OCI-LY7 (cell line): ENCODE data around the gene TDRD7. TPM values are rescaled to one million over a fixed set of nuclear protein-coding genes. Genes with fewer than 3 reads are reported as not detected.

ENCODE experiments used
- BruUV-seq: library from RNA; stranded (reverse); fragments of 400-500 nt; replicated peaks from 2 replicates; lab custom pipeline; 2021; lab: Mats Ljungman, UMichigan
- CTCF ChIA-PET: fragments of 300-600 bp; sonication (Branson Sonifier 250); formaldehyde crosslinking; loops from one replicate; lab custom pipeline; 2022; ENCODE audit warnings: antibody characterized with exemption; ENCODE audit not compliant: unreplicated experiment; lab: Charles Lee
- POLR2A ChIA-PET: fragments of 300-600 bp; sonication (Branson Sonifier 250); formaldehyde crosslinking; loops from one replicate; lab custom pipeline; 2022; ENCODE audit warnings: antibody characterized with exemption; lab: Charles Lee
- DNase-seq: peaks from one replicate; pipeline ENCODE4 v3.0.0-alpha.2; 2015; ENCODE audit warnings: low spot score
- H2AFZ ChIP-seq: fragments of 200-600 bp; sonication (generic), shearing (Covaris generic); 2 replicates; pipeline ENCODE4 v1.6.1; 2014; ENCODE audit warnings: mild to moderate bottlenecking, antibody characterized with exemption, low read length, moderate library complexity
- H3K27ac ChIP-seq: fragments of 200-600 bp; sonication (generic); 2 replicates; pipeline ENCODE4 v1.5.1; 2014; ENCODE audit warnings: mixed run types, low read depth, mild to moderate bottlenecking, moderate library complexity, low read length, inconsistent platforms; ENCODE audit not compliant: poor library complexity, severe bottlenecking
- H3K36me3 ChIP-seq: fragments of 200-600 bp; sonication (generic); 2 replicates; pipeline ENCODE4 v1.6.1; 2014; ENCODE audit warnings: mild to moderate bottlenecking, antibody characterized with exemption, low read length, moderate library complexity, mixed read lengths; ENCODE audit not compliant: insufficient read depth
- H3K4me1 ChIP-seq: fragments of 200-600 bp; sonication (generic); 2 replicates; pipeline ENCODE4 v1.5.1; 2014; ENCODE audit warnings: mild to moderate bottlenecking, low read length; ENCODE audit not compliant: insufficient read depth, poor library complexity, severe bottlenecking
- H3K4me2 ChIP-seq: fragments of 200-600 bp; sonication (generic); 2 replicates; pipeline ENCODE4 v1.6.1; 2014; ENCODE audit warnings: mild to moderate bottlenecking, low read length
- H3K4me3 ChIP-seq: fragments of 200-600 bp; sonication (generic); 2 replicates; pipeline ENCODE4 v1.5.1; 2014; ENCODE audit warnings: mild to moderate bottlenecking, low read depth, low read length; ENCODE audit not compliant: poor library complexity, severe bottlenecking
- H3K79me2 ChIP-seq: fragments of 200-600 bp; sonication (generic); 2 replicates; pipeline ENCODE4 v1.6.1; 2016; ENCODE audit warnings: low read depth, mild to moderate bottlenecking, low read length, moderate library complexity, mixed read lengths; ENCODE audit not compliant: insufficient read depth
- H3K9me2 ChIP-seq: fragments of 200-600 bp; sonication (generic); 2 replicates; pipeline ENCODE4 v1.6.1; 2016; ENCODE audit warnings: mild to moderate bottlenecking, low read length, mixed read lengths; ENCODE audit not compliant: insufficient read depth
- H3K9me3 ChIP-seq: fragments of 200-600 bp; sonication (generic); 2 replicates; pipeline ENCODE4 v1.6.1; 2014; ENCODE audit warnings: mild to moderate bottlenecking, mixed run types, low read length, mixed read lengths
- H4K20me1 ChIP-seq: fragments of 200-600 bp; sonication (generic); 2 replicates; pipeline ENCODE4 v1.6.1; 2014; ENCODE audit warnings: mild to moderate bottlenecking, antibody characterized with exemption, low read length, moderate library complexity, mixed read lengths; ENCODE audit not compliant: insufficient read depth
- EZH2phosphoT487 ChIP-seq: fragments of 200-600 bp; sonication (generic); IDR thresholded peaks from 2 replicates; pipeline ENCODE4 v1.6.1; 2018; ENCODE audit warnings: low read depth, borderline replicate concordance, mild to moderate bottlenecking, mixed run types, antibody characterized with exemption, low read length, moderate library complexity, mixed read lengths
- intact Hi-C: fragments of 100-400 bp; cut with micrococcal nuclease; formaldehyde crosslinking; loops from one replicate; pipeline ENCODE4 v1.10.0; 2022; ENCODE audit not compliant: unreplicated experiment
- total RNA-seq, 2 experiments: library from RNA; depleted of rRNA in 1 of 2; stranded (reverse); fragments of >200 nt in 1 of 2; shearing (Covaris generic) in 1 of 2; gene quantifications; 2 replicates each; pipeline ENCODE4 v1.2.3, GENCODE V29; 2014 to 2022
- TF ChIP-seq, protein P1 (sequence below): fragments of 200-600 bp; sonication (generic); conservative IDR thresholded peaks from 2 replicates; pipeline ENCODE4 v1.5.1; 2014; ENCODE audit warnings: mild to moderate bottlenecking, antibody characterized with exemption, low read length, moderate library complexity, mixed read lengths

TDRD7 gene
- total RNA-seq, 2 experiments from 2014 or later: 4.0 to 6.1 TPM

DNA sequence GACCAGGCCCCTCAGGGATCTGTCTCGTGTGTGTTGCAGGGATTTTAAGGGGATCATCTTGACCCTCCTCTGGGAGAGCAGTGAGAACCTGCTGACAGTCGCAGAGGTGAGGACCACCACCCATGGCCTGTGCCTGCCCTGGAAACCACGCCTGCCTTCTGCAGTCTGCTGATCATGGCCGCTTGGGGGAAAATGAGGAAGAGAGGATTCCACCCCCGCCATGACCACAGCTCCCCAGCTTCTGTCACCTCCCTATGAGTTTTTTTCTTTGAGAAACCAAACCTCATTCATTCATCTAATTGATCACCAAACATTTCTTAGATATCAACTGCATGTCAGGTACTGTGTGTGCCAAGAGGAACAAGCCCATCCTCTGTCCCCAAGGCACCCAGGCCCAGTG lies 46.3 kb upstream of the TDRD7 start:
- intact Hi-C loops: no loop called here
- Histone ChIP-seq H3K9me3 (peaks cover 13% of the 10 kb centered on the region; the same call in 1 of the 2 replicates), H3K36me3 (no peaks in the 10 kb centered on the region), H3K9me2 (no peaks in the 10 kb centered on the region), H3K4me1 (no peaks in the 10 kb centered on the region), H3K27ac (no peak overlapping the region), H4K20me1 (no peaks in the 10 kb centered on the region), H3K4me2 (no peak overlapping the region), H2AFZ (no peak overlapping the region), H3K79me2 (no peaks in the 10 kb centered on the region), H3K4me3 (no peak overlapping the region)
- no peak for DNase-seq
- POLR2A ChIA-PET: no interaction called here
- TF ChIP-seq, protein P1, sequence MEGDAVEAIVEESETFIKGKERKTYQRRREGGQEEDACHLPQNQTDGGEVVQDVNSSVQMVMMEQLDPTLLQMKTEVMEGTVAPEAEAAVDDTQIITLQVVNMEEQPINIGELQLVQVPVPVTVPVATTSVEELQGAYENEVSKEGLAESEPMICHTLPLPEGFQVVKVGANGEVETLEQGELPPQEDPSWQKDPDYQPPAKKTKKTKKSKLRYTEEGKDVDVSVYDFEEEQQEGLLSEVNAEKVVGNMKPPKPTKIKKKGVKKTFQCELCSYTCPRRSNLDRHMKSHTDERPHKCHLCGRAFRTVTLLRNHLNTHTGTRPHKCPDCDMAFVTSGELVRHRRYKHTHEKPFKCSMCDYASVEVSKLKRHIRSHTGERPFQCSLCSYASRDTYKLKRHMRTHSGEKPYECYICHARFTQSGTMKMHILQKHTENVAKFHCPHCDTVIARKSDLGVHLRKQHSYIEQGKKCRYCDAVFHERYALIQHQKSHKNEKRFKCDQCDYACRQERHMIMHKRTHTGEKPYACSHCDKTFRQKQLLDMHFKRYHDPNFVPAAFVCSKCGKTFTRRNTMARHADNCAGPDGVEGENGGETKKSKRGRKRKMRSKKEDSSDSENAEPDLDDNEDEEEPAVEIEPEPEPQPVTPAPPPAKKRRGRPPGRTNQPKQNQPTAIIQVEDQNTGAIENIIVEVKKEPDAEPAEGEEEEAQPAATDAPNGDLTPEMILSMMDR: no peak
- no peak for TF ChIP-seq EZH2phosphoT487
- no TSS peak for BruUV-seq
- CTCF ChIA-PET: no interaction called here

- TF ChIP-seq EZH2phosphoT487: no peak
- TF ChIP-seq, protein P1: no peak
- H3K4me2 ChIP-seq: no peak overlapping the region
- H3K36me3 ChIP-seq: no peaks in the 10 kb centered on the region
- peaks cover 13% of the 10 kb centered on the region; the same call in 1 of the 2 replicates for H3K9me3 ChIP-seq
- DNase-seq: no peak
- BruUV-seq: no TSS peak
- CTCF ChIA-PET: no interaction called here
- H3K79me2 ChIP-seq: no peaks in the 10 kb centered on the region
- no peak overlapping the region for H3K27ac ChIP-seq
- no peaks in the 10 kb centered on the region for H3K9me2 ChIP-seq
- intact Hi-C loops: no loop called here
- POLR2A ChIA-PET: no interaction called here
- H3K4me3 ChIP-seq: no peak overlapping the region
- H3K4me1 ChIP-seq: no peaks in the 10 kb centered on the region
- no peaks in the 10 kb centered on the region for H4K20me1 ChIP-seq
- H2AFZ ChIP-seq: no peak overlapping the region
Observed at GRCh38 chr9:97366476-97366875, 45.4 kb upstream of the TDRD7 start.

GRCh38 chr9:97366889-97367288 lies 45.0 kb upstream of the TDRD7 start:
- Histone ChIP-seq H4K20me1 (no peaks in the 10 kb centered on the region), H3K4me3 (no peak overlapping the region), H3K9me2 (no peaks in the 10 kb centered on the region), H3K79me2 (no peaks in the 10 kb centered on the region), H2AFZ (no peak overlapping the region), H3K4me1 (no peaks in the 10 kb centered on the region), H3K9me3 (peaks cover 13% of the 10 kb centered on the region; the same call in 1 of the 2 replicates), H3K36me3 (no peaks in the 10 kb centered on the region), H3K27ac (no peak overlapping the region), H3K4me2 (no peak overlapping the region)
- no peak for DNase-seq
- TF ChIP-seq, protein P1: no peak
- no peak for TF ChIP-seq EZH2phosphoT487
- CTCF ChIA-PET: no interaction called here
- no TSS peak for BruUV-seq
- intact Hi-C loops: no loop called here
- POLR2A ChIA-PET: no interaction called here
